HG02973 (cell line): Measurements from ENCODE around the gene ABCC9.
"Not testable (repeated sequence)": the region's sequence is repeated elsewhere in the genome, so short reads cannot be mapped to it uniquely, and the experiment has no call there.

Experiments used
- ATAC-seq: cut with Tn5 transposase; IDR thresholded peaks from one replicate; pipeline ENCODE4 v1.9.1; 2021; ENCODE audit warnings: moderate library complexity; ENCODE audit not compliant: unreplicated experiment

ABCC9 gene

GRCh38 chr12:21819236-21819635 lies 122.0 kb downstream of the ABCC9 start:
- no peak for ATAC-seq

DNA sequence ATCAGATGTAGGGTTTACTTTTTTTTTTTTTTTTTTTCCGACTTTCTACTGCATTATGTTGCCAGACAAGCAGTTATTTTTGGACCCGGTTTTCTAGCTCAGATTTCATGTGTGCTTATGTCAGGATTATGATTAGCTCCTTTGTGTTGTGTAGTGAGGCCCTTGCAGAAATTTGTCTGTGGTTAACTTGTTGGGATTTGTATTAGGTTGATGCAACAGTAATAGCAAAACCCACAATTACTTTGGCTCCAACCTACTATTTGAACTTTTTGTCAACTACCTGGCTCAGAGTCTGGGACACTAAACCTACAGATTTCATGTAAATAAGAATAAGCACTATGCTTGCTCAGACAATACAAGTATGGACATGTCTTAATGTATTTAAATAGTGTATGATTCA lies 122.6 kb downstream of the ABCC9 start:
- ATAC-seq: no peak

GRCh38 chr12:21815306-21816062 lies 125.7 kb downstream of the ABCC9 start:
- no peak for ATAC-seq

GRCh38 chr12:21814814-21815213 lies 126.4 kb downstream of the ABCC9 start:
- no peak for ATAC-seq

DNA sequence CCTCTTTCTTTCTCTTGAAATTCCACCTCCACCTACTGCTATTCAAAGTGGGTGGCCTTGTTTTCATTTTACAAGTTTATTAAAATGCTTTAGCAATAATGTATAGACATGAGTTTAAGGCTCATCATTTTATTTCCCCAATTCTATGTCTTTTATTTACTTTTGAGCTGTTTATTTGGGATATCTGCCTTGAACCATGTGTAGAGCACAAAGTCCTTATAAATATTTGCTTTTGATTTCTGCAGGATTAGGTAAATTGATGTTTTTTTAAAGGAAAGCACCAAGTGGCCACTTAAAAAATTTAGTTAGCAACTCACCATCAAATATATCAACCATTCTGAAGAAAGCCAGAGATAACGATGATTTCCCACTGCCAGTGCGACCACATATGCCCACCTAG lies 126.9 kb downstream of the ABCC9 start:
- no peak for ATAC-seq

DNA sequence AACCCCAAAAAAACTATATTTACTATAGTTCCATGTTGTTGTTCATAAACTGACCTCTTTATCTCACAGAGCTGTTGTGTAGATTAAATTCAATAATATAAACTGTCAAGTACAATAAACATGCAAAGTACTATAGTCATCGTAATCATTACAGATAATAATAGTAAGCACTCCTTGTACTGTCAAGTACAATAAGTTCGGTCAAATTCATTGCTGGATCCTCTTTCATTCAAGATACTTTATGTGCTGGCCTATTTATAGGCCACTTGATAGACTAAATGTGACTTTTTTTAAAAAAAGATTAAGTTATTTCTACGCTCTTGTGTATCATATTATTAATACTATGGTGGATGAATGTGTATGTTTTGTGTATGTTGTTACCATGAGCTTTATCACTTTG lies 127.5 kb downstream of the ABCC9 start:
- ATAC-seq: no peak

GRCh38 chr12:21813125-21813524 lies 128.1 kb downstream of the ABCC9 start:
- ATAC-seq: no peak

DNA sequence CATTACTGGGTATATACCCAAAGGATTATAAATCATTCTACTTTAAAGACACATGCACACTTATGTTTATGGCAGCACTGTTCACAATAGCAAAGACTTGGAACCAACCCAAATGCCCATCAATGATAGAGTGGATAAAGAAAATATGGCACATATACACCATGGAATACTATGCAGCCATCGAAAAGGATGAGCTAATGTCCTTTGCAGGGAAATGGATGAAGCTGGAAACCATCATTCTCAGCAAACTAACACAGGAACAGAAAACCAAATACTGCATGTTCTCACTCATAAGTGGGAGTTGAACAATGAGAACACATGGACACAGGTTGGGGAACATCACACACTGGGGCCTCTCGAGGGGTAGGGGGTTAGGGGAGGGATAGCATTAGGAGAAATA lies 128.9 kb downstream of the ABCC9 start:
- ATAC-seq: not testable (repeated sequence)

- no peak for ATAC-seq
Measured at GRCh38 chr12:21809100-21809499, 132.1 kb downstream of the ABCC9 start.

DNA sequence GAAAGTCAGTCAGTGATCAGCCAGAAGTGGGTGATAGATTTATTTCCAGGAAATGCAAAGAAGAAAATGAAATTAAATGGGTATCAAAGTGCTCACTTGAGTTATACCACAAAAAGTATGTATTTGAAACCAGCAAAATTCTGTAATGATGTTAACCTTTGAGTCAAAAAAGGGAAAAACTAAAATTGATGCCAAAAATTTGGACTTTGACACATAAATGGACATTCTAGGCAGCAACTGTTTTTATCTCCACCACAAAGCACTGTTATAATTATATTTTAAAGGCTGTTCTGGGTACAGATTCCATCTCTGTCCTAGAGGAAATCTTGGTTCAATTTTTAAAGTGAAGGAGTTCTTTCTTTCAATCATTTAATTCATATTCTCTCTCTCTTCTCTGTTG lies 135.0 kb downstream of the ABCC9 start:
- no peak for ATAC-seq

GRCh38 chr12:21801522-21802288 lies 139.5 kb downstream of the ABCC9 start:
- ATAC-seq: no peak

DNA sequence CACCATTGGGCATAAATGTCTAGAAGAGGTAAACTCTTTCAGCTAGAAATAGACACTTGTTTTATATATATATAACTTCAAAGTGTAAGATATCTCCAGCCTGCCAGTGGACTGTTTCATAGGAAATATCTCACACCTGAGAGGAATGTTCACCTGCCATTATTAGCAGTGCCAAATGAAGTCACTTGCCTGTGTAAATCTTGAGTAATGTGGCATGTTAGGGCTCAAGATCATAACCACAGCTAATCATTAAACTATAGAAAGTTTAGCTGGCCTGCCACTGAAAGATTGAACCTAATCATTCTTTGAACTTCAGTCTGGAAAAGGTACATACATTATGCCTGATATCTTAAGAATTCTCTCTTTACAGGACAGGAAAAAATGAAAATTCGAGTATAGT lies 141.2 kb downstream of the ABCC9 start:
- no peak for ATAC-seq

DNA sequence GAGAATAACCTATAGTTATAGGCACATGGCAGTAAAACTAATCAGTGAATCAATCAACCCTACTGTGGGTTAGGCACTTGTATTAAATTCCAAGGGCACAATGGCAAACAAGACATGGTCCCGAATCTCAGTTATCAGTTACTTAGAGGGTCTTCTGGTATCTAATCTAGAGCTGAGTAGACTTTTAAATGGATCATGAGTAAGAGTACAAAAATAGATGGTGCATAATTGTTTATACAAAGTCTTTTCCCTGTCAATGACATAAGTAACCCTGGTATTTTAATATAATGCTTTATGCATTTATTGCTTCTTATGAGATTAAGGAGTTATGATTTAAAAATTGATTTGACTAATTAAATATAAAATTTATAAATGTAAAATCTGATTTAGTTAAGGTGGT lies 143.7 kb downstream of the ABCC9 start:
- no peak for ATAC-seq

DNA sequence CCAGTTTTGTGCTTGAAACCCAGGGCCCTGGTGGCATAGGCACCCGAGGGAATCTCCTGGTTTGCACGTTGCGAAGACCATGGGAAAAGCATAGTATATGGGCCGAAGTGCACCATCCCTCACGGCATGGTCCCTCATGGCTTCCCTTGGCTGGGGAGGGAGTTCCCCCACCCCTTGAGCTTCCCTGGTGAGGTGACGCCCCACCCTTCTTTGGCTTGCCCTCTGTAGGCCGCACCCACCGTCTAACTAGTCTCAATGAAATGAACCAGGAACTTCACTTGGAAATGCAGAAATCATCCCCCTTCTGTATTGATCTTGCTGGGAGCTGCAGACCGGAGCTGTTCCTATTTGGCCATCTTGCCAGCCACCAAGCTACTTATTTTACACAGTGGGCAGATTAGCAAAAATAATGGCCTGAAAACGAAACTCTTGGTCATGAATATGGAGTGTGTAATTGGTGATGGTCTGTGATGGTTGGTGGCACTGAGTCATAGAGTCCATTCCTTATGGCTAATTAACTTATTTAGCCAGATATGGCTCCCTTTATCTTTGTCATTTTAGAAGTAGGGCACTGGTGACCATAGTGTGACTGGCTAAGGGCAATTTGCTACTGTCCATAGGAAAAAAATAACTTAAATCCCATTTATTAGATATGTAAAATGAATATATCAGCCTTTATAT lies 145.4 kb downstream of the ABCC9 start:
- no peak for ATAC-seq

DNA sequence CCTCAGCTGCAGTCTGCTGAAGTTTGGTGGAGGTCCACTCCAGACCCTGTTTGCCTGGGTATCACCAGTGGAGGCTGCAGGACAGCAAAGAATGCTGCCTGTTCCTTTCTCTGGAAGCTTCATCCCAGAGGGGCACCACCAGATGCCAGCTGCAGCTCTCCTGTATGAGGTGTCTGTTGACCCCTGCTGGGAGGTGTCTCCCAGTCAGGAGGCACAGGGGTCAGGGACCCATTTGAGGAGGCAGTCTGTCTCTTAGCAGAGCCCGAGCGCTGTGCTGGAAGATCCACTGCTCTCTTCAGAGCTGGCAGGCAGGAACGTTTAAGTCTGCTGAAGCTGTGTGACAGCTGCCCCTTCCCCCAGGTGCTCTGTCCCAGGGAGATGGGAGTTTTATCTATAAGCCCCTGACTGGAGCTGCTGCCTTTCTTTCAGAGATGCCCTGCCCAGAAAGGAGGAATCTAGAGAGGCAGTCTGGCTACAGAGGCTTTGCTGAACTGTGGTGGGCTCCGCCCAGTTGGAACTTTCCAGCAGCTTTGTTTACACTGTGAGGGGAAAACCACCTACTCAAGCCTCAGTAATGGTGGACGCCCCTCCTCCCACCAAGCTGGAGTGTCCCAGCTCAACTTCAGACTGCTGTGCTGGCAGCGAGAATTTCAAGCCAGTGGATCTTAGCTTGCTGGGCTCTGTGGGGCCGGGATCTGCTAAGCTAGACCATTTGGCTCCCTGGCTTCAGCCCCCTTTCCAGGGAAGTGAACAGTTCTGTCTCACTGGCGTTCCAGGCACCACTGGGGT lies 146.2 kb downstream of the ABCC9 start:
- not testable (repeated sequence) for ATAC-seq

- not testable (repeated sequence) for ATAC-seq
Measured at GRCh38 chr12:21789687-21790086, 151.5 kb downstream of the ABCC9 start.

DNA sequence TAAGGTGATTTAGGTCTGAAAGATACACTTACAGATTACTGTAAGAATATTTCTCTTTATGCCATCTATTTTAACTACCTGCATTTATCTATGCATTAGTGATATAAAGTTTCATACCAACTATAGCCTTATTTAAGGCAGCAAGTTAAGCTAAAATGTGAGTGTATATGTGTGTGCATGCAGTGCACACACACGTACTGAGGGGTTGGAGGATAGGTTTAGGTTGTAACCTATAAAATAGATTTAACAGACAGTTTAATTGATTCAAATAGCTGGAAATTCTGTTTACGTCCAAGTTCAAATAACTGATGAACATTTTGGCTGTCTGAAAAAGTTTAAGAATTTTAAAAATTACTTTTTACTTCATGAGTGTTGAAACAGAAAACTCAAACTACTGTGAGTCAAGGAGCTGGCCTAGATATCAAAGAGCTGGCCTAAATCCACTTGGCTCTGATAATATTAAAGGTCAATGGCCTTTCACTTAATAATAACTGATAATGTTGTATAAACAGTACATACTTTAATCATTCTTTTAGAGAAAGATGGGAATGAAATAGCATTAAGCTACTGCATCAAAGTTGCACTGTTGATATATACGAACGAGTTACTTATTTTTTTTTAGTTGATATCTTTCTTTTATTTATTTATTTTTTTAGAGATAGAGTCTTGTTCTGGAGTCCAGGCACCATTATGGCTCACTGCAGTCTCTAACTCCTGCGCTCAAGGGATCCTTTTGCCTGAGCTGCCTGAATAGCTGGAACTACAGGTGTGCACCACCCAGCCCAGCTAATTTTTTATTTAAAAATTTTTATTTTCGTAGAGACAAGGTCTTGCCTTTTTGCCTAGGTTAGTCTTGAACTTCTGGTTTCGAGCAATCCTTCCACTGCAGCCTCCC lies 152.9 kb downstream of the ABCC9 start:
- no peak for ATAC-seq

DNA sequence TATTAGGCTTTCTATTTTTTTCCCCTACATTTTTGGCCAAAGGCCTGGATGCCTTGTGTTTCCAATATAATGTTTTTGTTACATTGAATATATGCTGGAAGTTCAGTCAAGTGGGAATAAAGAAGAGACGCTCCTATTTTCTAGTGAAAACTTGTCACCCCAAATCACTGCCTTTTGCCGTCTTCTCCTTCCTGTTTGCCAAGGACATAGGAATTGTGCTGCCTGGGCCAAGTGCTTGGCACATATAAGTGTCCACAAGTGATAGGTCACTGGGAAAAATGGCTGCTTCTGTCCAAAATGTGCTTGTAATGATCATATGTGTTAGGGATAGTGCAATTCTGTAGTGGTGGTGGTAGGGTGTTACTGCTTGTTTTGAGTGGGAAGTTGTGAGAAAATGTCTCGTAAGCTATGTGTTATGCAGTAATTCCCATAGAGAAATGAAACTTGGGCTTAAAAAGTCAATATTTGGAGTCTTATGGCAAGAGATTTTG lies 155.1 kb downstream of the ABCC9 start:
- no peak for ATAC-seq

DNA sequence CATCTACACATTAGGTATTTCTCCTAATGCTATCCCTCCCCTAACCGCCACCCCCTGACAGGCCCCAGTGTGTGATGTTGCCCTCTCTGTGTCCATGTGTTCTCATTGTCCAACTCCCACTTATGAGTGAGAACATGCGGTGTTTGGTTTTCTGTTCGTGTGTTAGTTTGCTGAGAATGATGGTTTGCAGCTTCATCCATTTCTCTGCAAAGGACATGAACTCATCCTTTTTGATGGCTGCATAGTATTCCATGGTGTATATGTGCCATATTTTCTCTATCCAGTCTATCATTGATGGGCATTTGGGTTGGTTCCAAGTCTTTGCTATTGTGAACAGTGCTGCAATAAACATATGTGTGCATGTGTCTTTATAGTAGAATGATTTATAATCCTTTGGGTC lies 158.5 kb downstream of the ABCC9 start:
- ATAC-seq: not testable (repeated sequence)

GRCh38 chr12:21780786-21781185 lies 160.4 kb downstream of the ABCC9 start:
- no peak for ATAC-seq
